ENCODE data around the gene GNG4.

DNA sequence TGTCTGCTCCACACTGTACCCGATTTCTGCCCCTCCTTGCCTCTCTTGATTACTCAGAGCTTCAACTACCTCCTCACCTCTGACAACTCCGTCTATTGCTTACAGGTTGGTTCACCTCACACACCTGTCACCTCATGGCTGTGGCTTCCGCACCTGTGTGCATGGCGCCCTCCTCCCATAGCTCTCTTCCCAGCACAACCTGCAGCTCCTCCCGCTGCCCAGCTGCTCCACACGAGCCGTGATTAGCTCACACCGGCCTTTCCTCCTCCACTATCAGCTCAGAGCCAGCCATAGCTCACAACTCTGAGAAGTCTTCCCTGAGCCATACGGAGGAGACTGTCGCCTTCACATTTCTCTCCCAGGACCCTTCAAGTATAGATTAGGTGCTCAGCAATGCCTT lies 67.5 kb downstream of the GNG4 start:
- TF ChIP-seq, protein P1, sequence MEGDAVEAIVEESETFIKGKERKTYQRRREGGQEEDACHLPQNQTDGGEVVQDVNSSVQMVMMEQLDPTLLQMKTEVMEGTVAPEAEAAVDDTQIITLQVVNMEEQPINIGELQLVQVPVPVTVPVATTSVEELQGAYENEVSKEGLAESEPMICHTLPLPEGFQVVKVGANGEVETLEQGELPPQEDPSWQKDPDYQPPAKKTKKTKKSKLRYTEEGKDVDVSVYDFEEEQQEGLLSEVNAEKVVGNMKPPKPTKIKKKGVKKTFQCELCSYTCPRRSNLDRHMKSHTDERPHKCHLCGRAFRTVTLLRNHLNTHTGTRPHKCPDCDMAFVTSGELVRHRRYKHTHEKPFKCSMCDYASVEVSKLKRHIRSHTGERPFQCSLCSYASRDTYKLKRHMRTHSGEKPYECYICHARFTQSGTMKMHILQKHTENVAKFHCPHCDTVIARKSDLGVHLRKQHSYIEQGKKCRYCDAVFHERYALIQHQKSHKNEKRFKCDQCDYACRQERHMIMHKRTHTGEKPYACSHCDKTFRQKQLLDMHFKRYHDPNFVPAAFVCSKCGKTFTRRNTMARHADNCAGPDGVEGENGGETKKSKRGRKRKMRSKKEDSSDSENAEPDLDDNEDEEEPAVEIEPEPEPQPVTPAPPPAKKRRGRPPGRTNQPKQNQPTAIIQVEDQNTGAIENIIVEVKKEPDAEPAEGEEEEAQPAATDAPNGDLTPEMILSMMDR (conservative IDR thresholded peaks at IDR 0.05 in 1 of 2, IDR thresholded peaks at IDR 0.05 in 1 of 2; ENCODE audit: low read depth in 1 of 2, low read length in 2 of 2), result no peak
- TF ChIP-seq EZH2 (IDR thresholded peaks at IDR 0.05; ENCODE audit: low read length, missing control alignments), result no peak
